Heart left ventricle (tissue), 13 donors: ENCODE data around the gene PDYN.

ENCODE experiments used
- POLR2A ChIP-seq, 2 donors: fragments of 450-650 bp; IDR thresholded peaks; one replicate each; pipeline ENCODE4 v1.6.1; 2017; ENCODE audit warnings: antibody characterized with exemption in 2 of 2, mild to moderate bottlenecking in 2 of 2, moderate library complexity in 2 of 2
- TF ChIP-seq, protein P1 (sequence below), 12 donors: fragments of 200-600 bp; sonication (generic) in 4 of 12; IDR thresholded peaks; one replicate each; pipeline versions ENCODE4 v1.5.0 to v1.8.0; 2018 to 2022; ENCODE audit warnings: antibody characterized with exemption in 12 of 12, mild to moderate bottlenecking in 5 of 12
- donor health status: ischemic (EF 13 %, LVEDD 7.1; RV severe dilation, severe dysfunction).
- donor health status: DM: no; HTN: yes; CAD: no.
- donor health status: DM: no; HTN: no; CAD: no.
- donor health status: ischemic (EF 25% LVEDD 6.9; RV normal size, moderate dysfunction).
- donor health status: ischemic (EF 25% LVEDD 5.7; RV mildly dilated, moderate dysfunction).
- donor health status: ischemic (EF 35%, LVEDD 5.7; RV mildly dilated, moderate dysfunction).
- donor health status: nonischemic (EF 11% LVEDD 7.7; RV severe dilation, severe dysfunction).
- donor health status: DM: yes; HTN: yes; CAD: no.
- donor health status: PGD.
- donor health status: ischemic (EF 29% LVEDD 5.4; RV normal size, mild dysfunction).
- donor health status: nonischemic (EF 23%, LVEDD 6.1; RV moderate dilation, normal function).

DNA sequence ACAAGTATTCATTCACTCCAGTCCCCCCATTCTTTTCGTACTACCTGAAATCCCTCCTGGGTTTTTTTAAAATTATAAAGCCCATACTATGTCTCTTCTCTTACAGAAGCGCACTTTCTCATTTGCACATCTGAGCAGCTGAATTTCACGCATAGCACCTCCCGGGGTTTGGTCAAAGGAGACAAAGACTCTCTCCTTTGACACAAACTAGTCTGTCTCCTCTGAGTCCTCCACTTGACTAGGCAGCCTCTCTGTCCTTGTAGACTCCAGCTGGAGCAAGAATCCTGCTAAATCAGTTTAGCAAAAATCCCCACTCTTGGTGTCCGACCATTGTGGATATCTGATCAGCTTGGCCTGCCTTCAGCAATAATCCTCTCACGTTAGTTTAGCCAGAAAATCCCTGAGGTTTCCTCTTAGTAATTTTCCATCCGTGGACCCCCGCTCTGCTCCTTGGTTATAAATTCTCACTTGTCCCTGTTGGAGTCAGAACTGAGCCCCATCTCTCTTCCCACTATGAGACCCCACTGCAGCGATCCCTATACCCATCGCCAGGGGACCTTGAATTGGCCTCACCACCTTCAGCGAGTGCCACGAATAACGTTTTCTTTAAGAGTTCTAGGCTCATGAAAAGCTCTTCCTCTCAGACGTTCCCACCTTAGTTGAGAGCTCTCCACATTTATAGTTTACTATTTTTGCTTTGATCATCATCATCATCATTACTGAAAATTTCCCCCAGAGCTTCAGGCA lies 29.0 kb downstream of the PDYN start:
- TF ChIP-seq, protein P1, sequence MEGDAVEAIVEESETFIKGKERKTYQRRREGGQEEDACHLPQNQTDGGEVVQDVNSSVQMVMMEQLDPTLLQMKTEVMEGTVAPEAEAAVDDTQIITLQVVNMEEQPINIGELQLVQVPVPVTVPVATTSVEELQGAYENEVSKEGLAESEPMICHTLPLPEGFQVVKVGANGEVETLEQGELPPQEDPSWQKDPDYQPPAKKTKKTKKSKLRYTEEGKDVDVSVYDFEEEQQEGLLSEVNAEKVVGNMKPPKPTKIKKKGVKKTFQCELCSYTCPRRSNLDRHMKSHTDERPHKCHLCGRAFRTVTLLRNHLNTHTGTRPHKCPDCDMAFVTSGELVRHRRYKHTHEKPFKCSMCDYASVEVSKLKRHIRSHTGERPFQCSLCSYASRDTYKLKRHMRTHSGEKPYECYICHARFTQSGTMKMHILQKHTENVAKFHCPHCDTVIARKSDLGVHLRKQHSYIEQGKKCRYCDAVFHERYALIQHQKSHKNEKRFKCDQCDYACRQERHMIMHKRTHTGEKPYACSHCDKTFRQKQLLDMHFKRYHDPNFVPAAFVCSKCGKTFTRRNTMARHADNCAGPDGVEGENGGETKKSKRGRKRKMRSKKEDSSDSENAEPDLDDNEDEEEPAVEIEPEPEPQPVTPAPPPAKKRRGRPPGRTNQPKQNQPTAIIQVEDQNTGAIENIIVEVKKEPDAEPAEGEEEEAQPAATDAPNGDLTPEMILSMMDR (IDR thresholded peaks at IDR 0.05) = no peak
- TF ChIP-seq POLR2A (IDR thresholded peaks at IDR 0.05) = no peak
